ENCODE results near the gene ARIH2.

DNA sequence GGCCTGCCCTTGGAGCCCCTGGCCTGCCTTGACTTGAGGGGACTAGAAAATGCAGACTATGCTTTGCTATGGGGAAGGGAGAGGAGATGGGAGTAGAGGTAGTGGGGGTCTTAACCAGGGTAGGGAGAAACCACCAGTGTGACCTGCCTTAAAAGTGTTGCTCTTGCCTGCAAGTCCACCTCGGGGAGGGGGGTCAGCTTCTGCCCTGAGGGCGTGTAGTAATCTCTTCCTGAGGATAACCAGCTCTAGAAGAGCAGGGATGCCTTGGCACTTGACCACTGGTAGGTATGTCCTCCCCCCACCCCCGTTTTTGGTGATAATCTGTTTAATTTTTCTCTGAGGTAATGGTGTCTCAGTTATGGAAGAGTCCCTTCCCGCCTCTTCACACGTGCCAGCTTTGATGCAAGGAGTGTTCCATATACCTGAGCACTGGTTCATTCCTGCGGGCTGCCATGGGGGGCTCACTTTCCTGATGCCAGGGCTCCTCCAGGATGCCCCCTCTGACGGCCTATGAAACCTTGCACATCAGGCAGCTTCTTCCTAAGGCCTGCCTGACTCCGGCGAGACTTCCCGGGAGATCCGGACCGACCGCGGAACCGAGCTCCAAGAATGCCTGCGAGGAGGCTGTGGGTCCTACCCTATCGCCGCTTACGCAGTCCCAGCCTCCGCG is 70.6 kb downstream of the ARIH2 start:
- TF ChIP-seq POLR2A (IDR thresholded peaks at IDR 0.05; ENCODE audit: low read depth, low read length) (no peak), MAFK (IDR thresholded peaks at IDR 0.05; ENCODE audit: low read depth, low read length) (no peak), CEBPB (IDR thresholded peaks at IDR 0.05; ENCODE audit: low read depth, low read length) (no peak; the same call in 1 of the 2 replicates), RFX5 (IDR thresholded peaks at IDR 0.05; ENCODE audit: low read depth, low read length) (no peak), MXI1 (IDR thresholded peaks at IDR 0.05; ENCODE audit: borderline replicate concordance, low read depth, low read length) (no peak), CHD1 (IDR thresholded peaks at IDR 0.05; ENCODE audit: low read depth, low read length) (no peak; the same call in 1 of the 2 replicates), RCOR1 (IDR thresholded peaks at IDR 0.05; ENCODE audit: insufficient replicate concordance, low read length) (no peak), NFE2L2 (IDR thresholded peaks at IDR 0.05; ENCODE audit: low read depth, low read length) (no peak), SMC3 (IDR thresholded peaks at IDR 0.05; ENCODE audit: low read depth, low read length) (no peak), RAD21 (IDR thresholded peaks at IDR 0.05; ENCODE audit: low read length) (no peak), MAZ (IDR thresholded peaks at IDR 0.05; ENCODE audit: borderline replicate concordance, low read depth, low read length) (no peak)
- TF ChIP-seq, protein P1, sequence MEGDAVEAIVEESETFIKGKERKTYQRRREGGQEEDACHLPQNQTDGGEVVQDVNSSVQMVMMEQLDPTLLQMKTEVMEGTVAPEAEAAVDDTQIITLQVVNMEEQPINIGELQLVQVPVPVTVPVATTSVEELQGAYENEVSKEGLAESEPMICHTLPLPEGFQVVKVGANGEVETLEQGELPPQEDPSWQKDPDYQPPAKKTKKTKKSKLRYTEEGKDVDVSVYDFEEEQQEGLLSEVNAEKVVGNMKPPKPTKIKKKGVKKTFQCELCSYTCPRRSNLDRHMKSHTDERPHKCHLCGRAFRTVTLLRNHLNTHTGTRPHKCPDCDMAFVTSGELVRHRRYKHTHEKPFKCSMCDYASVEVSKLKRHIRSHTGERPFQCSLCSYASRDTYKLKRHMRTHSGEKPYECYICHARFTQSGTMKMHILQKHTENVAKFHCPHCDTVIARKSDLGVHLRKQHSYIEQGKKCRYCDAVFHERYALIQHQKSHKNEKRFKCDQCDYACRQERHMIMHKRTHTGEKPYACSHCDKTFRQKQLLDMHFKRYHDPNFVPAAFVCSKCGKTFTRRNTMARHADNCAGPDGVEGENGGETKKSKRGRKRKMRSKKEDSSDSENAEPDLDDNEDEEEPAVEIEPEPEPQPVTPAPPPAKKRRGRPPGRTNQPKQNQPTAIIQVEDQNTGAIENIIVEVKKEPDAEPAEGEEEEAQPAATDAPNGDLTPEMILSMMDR (conservative IDR thresholded peaks at IDR 0.05; ENCODE audit: low read depth, low read length) = no peak
- TF ChIP-seq, protein P2, sequence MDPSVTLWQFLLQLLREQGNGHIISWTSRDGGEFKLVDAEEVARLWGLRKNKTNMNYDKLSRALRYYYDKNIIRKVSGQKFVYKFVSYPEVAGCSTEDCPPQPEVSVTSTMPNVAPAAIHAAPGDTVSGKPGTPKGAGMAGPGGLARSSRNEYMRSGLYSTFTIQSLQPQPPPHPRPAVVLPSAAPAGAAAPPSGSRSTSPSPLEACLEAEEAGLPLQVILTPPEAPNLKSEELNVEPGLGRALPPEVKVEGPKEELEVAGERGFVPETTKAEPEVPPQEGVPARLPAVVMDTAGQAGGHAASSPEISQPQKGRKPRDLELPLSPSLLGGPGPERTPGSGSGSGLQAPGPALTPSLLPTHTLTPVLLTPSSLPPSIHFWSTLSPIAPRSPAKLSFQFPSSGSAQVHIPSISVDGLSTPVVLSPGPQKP (IDR thresholded peaks at IDR 0.05; ENCODE audit: borderline replicate concordance, low read depth, low read length) = no peak

All from IMR-90 (cell line).